Endothelial cell (in vitro differentiated cells): ENCODE results near the gene ZNF26. TPM values are rescaled to one million over a fixed set of nuclear protein-coding genes. Genes with fewer than 3 reads are reported as not detected.
"Not testable (repeated sequence)": the region's sequence is repeated elsewhere in the genome, so short reads cannot be mapped to it uniquely, and the experiment has no call there.

Experiments
- DNase-seq: peaks from one replicate; pipeline ENCODE4 v3.0.0; 2021; ENCODE audit warnings: low spot score
- H3K27ac Mint-ChIP-seq: one replicate; pipeline ENCODE4 v1.8.0; 2021; ENCODE audit warnings: mixed read lengths, inconsistent platforms; ENCODE audit not compliant: unreplicated experiment
- H3K27me3 Mint-ChIP-seq: one replicate; pipeline ENCODE4 v1.8.0; 2021; ENCODE audit warnings: mild to moderate bottlenecking, moderate library complexity, mixed read lengths, inconsistent platforms; ENCODE audit not compliant: unreplicated experiment
- H3K36me3 Mint-ChIP-seq: one replicate; pipeline ENCODE4 v1.8.0; 2021; ENCODE audit warnings: mild to moderate bottlenecking, low read depth, mixed read lengths, inconsistent platforms; ENCODE audit not compliant: unreplicated experiment
- H3K4me1 Mint-ChIP-seq: one replicate; pipeline ENCODE4 v1.8.0; 2021; ENCODE audit warnings: mild to moderate bottlenecking, mixed read lengths, inconsistent platforms; ENCODE audit not compliant: unreplicated experiment
- H3K4me3 Mint-ChIP-seq: one replicate; pipeline ENCODE4 v1.8.0; 2021; ENCODE audit warnings: mild to moderate bottlenecking, mixed read lengths, inconsistent platforms; ENCODE audit not compliant: unreplicated experiment
- H3K9me3 Mint-ChIP-seq: one replicate; pipeline ENCODE4 v1.8.0; 2021; ENCODE audit warnings: mixed read lengths, inconsistent platforms; ENCODE audit not compliant: unreplicated experiment
- long read RNA-seq: library from polyadenylated mRNA; unstranded; transcript quantifications from one replicate; pipeline ENCODE4 v2.0.0, GENCODE V29; 2020; ENCODE audit not compliant: unreplicated experiment
- total RNA-seq: library from RNA; stranded (reverse); fragmentation: NEBNext Ultra II Directional; extraction: Animal tissue kit (Norgen Biotek cat#: 25700); gene quantifications from one replicate; pipeline ENCODE4 v1.2.1, GENCODE V29; 2021; ENCODE audit not compliant: unreplicated experiment
- TF ChIP-seq, protein P1 (sequence below): fragments of 200-600 bp; sonication (generic); IDR thresholded peaks from one replicate; pipeline ENCODE4 v1.5.0; 2021; ENCODE audit warnings: antibody characterized with exemption; ENCODE audit not compliant: unreplicated experiment

ZNF26 gene, protein sequence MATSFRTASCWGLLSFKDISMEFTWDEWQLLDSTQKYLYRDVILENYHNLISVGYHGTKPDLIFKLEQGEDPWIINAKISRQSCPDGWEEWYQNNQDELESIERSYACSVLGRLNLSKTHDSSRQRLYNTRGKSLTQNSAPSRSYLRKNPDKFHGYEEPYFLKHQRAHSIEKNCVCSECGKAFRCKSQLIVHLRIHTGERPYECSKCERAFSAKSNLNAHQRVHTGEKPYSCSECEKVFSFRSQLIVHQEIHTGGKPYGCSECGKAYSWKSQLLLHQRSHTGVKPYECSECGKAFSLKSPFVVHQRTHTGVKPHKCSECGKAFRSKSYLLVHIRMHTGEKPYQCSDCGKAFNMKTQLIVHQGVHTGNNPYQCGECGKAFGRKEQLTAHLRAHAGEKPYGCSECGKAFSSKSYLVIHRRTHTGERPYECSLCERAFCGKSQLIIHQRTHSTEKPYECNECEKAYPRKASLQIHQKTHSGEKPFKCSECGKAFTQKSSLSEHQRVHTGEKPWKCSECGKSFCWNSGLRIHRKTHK
- 13.5 TPM for total RNA-seq
- long read RNA-seq, full-length matches to known transcripts, result 1 of 4 reads
- long read RNA-seq, partial matches to known transcripts, result 0 of 4 reads
- long read RNA-seq, other reads (novel, unspliced or antisense), result 3 of 4 reads

GRCh38 chr12:132986001-132986884 lies at the start of gene ZNF26:
Gene ZNF26, plus strand, starts transcription at chr12:132986367. Its CDS starts 474 bp downstream, at chr12:132986841.
- Mint-ChIP-seq H3K4me3 (peak within 1 kb of the TSS; percentile 94), H3K27ac (peak within 1 kb of the TSS; percentile 70), H3K27me3 (peaks cover 2% of the 10 kb centered on the region), H3K9me3 (peaks cover 19% of the 10 kb centered on the region), H3K4me1 (peaks cover 12% of the 10 kb centered on the region), H3K36me3 (peaks cover 38% of the 10 kb centered on the region)
- TF ChIP-seq, protein P1, sequence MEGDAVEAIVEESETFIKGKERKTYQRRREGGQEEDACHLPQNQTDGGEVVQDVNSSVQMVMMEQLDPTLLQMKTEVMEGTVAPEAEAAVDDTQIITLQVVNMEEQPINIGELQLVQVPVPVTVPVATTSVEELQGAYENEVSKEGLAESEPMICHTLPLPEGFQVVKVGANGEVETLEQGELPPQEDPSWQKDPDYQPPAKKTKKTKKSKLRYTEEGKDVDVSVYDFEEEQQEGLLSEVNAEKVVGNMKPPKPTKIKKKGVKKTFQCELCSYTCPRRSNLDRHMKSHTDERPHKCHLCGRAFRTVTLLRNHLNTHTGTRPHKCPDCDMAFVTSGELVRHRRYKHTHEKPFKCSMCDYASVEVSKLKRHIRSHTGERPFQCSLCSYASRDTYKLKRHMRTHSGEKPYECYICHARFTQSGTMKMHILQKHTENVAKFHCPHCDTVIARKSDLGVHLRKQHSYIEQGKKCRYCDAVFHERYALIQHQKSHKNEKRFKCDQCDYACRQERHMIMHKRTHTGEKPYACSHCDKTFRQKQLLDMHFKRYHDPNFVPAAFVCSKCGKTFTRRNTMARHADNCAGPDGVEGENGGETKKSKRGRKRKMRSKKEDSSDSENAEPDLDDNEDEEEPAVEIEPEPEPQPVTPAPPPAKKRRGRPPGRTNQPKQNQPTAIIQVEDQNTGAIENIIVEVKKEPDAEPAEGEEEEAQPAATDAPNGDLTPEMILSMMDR, result no peak
- DNase-seq, result peak; percentile 81

- Mint-ChIP-seq H3K9me3 (peaks cover 50% of the 10 kb centered on the region), H3K36me3 (peaks cover 57% of the 10 kb centered on the region), H3K27me3 (peaks cover 14% of the 10 kb centered on the region)
- H3K4me3 Mint-ChIP-seq, DNase-seq, H3K4me1 Mint-ChIP-seq, H3K27ac Mint-ChIP-seq: not testable (repeated sequence)
These were observed 49.2 kb upstream of the ZNF26 start for GRCh38 chr12:132936921-132937320.

DNA sequence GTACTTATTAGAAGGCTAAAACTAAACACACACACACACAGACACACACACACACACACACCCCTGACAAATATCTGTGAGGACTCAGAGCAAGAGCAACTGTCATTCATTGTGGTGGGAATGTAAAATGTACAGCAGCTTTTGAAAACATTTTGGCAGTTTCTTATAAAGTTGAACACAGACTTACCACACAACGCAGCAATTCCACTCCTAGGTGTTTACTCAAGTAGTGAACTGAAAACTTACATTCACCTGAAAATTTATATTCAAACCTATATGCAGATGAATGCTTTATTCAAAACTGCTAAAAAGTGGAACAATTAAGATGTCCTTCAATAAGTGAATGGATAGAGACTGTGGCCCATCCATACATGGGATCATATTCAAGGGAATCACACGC lies 48.7 kb upstream of the ZNF26 start:
- peaks cover 56% of the 10 kb centered on the region for H3K36me3 Mint-ChIP-seq
- TF ChIP-seq, protein P1, result no peak
- no peak overlapping the region for H3K27ac Mint-ChIP-seq
- H3K9me3 Mint-ChIP-seq, result peaks cover 52% of the 10 kb centered on the region
- H3K27me3 Mint-ChIP-seq, result peaks cover 14% of the 10 kb centered on the region
- peak overlapping the region; percentile 77 for H3K4me3 Mint-ChIP-seq
- H3K4me1 Mint-ChIP-seq, result no peaks in the 10 kb centered on the region
- no peak for DNase-seq

DNA sequence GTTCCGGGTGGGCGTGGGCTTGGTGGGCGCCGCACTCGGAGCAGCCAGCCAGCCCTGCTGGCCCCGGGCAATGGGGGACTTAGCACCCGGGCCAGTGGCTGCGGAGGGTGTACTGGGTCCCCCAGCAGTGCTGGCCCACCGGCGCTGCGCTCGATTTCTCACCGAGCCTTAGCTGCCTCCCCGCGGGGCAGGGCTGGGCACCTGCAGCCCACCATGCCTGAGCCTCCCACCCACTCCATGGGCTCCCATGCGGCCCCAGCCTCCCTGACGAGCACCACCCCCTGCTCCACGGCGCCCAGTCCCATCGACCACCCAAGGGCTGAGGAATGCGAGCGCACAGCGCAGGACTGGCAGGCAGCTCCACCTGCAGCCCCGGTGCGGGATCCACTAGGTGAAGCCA lies 47.4 kb upstream of the ZNF26 start:
- H3K27ac Mint-ChIP-seq, H3K4me3 Mint-ChIP-seq, DNase-seq, H3K4me1 Mint-ChIP-seq: not testable (repeated sequence)
- H3K36me3 Mint-ChIP-seq, result peaks cover 55% of the 10 kb centered on the region
- H3K27me3 Mint-ChIP-seq, result peaks cover 17% of the 10 kb centered on the region
- H3K9me3 Mint-ChIP-seq, result peaks cover 55% of the 10 kb centered on the region

GRCh38 chr12:132940071-132940719 lies 46.0 kb upstream of the ZNF26 start:
- no peak for DNase-seq
- Mint-ChIP-seq H3K9me3 (peaks cover 42% of the 10 kb centered on the region), H3K36me3 (peaks cover 64% of the 10 kb centered on the region), H3K4me1 (no peaks in the 10 kb centered on the region), H3K27me3 (peaks cover 17% of the 10 kb centered on the region), H3K4me3 (peak overlapping the region; percentile 78), H3K27ac (no peak overlapping the region)
- TF ChIP-seq, protein P1, result no peak
